ENCODE results near the gene MAGIX.

DNA sequence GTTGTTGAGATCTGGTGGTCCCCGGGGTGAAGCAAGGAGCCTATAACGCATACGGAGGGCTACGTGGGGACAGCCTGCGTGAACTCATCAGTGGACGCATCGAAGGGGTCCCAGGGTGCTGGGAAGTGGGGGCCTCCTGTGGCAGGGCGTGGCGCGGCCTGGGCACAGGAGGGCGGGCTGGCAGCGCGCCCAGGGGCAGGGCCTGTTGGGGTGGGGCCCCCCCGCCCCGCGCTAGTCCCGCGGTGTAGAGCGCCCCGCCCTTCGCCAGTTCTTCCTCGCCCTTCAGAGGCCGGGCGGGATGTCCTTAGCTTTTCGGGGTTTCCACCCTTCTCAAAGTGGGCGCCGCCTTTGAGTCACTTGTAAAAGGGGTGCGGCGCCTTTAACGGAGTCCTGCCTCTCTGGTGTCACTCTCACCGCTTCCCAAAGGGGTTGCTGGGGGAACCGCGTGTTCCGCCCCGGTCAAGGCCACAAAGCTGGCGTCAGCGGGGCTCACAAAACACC, 9.8 kb downstream of the MAGIX start:
- TF ChIP-seq, protein P1, sequence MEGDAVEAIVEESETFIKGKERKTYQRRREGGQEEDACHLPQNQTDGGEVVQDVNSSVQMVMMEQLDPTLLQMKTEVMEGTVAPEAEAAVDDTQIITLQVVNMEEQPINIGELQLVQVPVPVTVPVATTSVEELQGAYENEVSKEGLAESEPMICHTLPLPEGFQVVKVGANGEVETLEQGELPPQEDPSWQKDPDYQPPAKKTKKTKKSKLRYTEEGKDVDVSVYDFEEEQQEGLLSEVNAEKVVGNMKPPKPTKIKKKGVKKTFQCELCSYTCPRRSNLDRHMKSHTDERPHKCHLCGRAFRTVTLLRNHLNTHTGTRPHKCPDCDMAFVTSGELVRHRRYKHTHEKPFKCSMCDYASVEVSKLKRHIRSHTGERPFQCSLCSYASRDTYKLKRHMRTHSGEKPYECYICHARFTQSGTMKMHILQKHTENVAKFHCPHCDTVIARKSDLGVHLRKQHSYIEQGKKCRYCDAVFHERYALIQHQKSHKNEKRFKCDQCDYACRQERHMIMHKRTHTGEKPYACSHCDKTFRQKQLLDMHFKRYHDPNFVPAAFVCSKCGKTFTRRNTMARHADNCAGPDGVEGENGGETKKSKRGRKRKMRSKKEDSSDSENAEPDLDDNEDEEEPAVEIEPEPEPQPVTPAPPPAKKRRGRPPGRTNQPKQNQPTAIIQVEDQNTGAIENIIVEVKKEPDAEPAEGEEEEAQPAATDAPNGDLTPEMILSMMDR (IDR thresholded peaks at IDR 0.05): no peak
- TF ChIP-seq POLR2A (IDR thresholded peaks at IDR 0.05): no peak

Data from uterus (tissue), 2 donors.